GM18507 (cell line): ENCODE results near the gene SH2D5.
"Not testable (repeated sequence)": the region's sequence is repeated elsewhere in the genome, so short reads cannot be mapped to it uniquely, and the experiment has no call there.

Source experiments
- DNase-seq: peaks from one replicate; pipeline ENCODE4 v3.0.0; 2011; ENCODE audit warnings: low read depth; ENCODE audit not compliant: insufficient read length; ENCODE audit errors: extremely low spot score
- FAIRE-seq: peaks from 2 replicates; lab custom pipeline; 2011; peaks lifted over from hg19 to GRCh38; lab: Jason Lieb, UNC

The SH2D5 gene

GRCh38 chr1:20699558-20699957 is 32.9 kb downstream of the SH2D5 start:
- FAIRE-seq (no peak), DNase-seq (no peak)

- FAIRE-seq (no peak), DNase-seq (no peak)
These were observed 34.1 kb downstream of the SH2D5 start for GRCh38 chr1:20698195-20698910.

GRCh38 chr1:20697563-20697962 is 34.9 kb downstream of the SH2D5 start:
- no peak for FAIRE-seq

GRCh38 chr1:20696397-20697333 is 35.8 kb downstream of the SH2D5 start:
- DNase-seq (peak; percentile 84), FAIRE-seq (peak; percentile 71)

More at GRCh38 chr1:20697563-20697962, 34.9 kb downstream of the SH2D5 start:
- DNase-seq: no peak

- DNase-seq (no peak), FAIRE-seq (no peak)
These were observed 37.0 kb downstream of the SH2D5 start for GRCh38 chr1:20695515-20695914.

GRCh38 chr1:20693623-20694022 is 38.9 kb downstream of the SH2D5 start:
- no peak for FAIRE-seq
- no peak for DNase-seq

- no peak for DNase-seq
- no peak for FAIRE-seq
These were observed 40.6 kb downstream of the SH2D5 start for GRCh38 chr1:20691872-20692271.

- DNase-seq (no peak), FAIRE-seq (no peak)
These were observed 42.9 kb downstream of the SH2D5 start for GRCh38 chr1:20689645-20690056.

- DNase-seq (no peak), FAIRE-seq (no peak)
These were observed 45.4 kb downstream of the SH2D5 start for GRCh38 chr1:20686883-20687725.

- no peak for FAIRE-seq
- DNase-seq: no peak
These were observed 46.8 kb downstream of the SH2D5 start for GRCh38 chr1:20685741-20686140.

GRCh38 chr1:20685099-20685662 is 47.3 kb downstream of the SH2D5 start:
- FAIRE-seq: no peak
- no peak for DNase-seq

- DNase-seq: no peak
- no peak for FAIRE-seq
These were observed 47.9 kb downstream of the SH2D5 start for GRCh38 chr1:20684651-20685050.

- FAIRE-seq (no peak), DNase-seq (no peak)
These were observed 48.4 kb downstream of the SH2D5 start for GRCh38 chr1:20684050-20684620.

GRCh38 chr1:20683614-20684013 is 48.9 kb downstream of the SH2D5 start:
- FAIRE-seq (no peak), DNase-seq (no peak)

GRCh38 chr1:20682571-20683236 is 49.8 kb downstream of the SH2D5 start:
- DNase-seq (no peak), FAIRE-seq (no peak)

- DNase-seq (no peak), FAIRE-seq (no peak)
These were observed 50.5 kb downstream of the SH2D5 start for GRCh38 chr1:20681999-20682398.

- FAIRE-seq (no peak), DNase-seq (no peak)
These were observed 52.2 kb downstream of the SH2D5 start for GRCh38 chr1:20680269-20680668.

- peak; percentile 38 for DNase-seq
- FAIRE-seq: peak; percentile 92
These were observed 53.9 kb downstream of the SH2D5 start for GRCh38 chr1:20678599-20678998.

GRCh38 chr1:20673626-20674025 is 58.9 kb downstream of the SH2D5 start:
- not testable (repeated sequence) for FAIRE-seq, DNase-seq
